IPS-NIHi7 (cell line): ENCODE results near the gene MED26.

Experiments used
- DNase-seq: peaks from one replicate; pipeline ENCODE4 v3.0.0; 2012; ENCODE audit warnings: mixed read lengths; ENCODE audit errors: extremely low spot score

The MED26 gene

DNA sequence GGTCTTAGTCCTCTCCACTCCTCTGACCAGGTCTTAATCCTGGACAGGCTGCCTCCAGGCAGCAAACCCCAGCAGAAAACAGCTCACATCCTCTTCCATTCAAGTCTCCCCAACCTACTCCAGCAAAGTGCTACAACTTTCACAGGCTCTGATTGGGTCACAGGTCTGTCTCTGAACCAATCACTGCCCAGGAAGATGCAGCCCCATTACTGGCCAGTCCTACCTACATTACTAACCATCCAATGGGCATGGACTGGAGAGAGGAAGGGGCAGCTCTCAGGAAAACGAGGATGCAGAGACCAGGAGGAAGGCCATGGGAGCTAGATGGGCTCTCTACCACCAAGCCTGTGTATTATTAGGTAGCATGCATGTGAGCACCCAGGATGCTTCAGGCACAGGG lies 12.2 kb downstream of the MED26 start:
- peak; percentile 61 for DNase-seq

DNA sequence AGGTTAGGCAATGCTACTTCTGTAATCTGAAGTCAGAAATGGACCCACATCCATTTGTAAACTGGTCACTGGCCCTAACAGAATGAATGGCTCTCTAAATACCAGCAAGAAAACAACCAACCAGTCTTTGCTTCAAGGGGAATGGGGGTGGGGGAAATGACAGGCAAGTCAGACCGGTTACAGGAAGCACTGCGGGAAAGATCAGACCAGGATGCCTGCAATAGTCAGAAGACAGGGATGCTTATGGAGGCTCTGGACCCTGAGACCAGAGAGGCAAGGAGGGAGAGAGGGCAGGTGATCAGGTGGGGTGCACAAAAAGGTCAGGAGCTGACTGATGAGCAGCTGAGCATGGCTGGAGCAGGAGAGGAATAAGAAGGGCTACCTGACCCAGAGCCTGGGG lies 13.1 kb downstream of the MED26 start:
- peak; percentile 40 for DNase-seq

DNA sequence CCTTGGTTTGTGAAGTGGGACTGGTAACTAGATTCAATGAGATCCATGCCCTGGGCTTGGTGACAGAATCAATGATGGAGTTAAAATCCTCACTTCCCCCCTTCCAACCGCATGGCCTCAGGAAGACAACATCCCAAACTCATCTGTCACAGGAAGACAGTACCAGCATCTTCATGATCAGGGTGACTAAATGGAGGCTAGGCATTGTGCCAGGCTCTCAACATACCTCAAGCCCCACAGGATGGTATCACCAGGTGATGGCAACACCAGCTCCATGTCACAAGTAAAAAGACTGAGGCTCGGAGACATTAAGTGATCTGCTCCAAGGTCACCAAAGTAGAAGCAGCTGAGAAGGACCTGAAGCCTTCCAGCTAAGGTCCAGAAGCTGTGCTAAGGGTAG lies 14.2 kb downstream of the MED26 start:
- no peak for DNase-seq

DNA sequence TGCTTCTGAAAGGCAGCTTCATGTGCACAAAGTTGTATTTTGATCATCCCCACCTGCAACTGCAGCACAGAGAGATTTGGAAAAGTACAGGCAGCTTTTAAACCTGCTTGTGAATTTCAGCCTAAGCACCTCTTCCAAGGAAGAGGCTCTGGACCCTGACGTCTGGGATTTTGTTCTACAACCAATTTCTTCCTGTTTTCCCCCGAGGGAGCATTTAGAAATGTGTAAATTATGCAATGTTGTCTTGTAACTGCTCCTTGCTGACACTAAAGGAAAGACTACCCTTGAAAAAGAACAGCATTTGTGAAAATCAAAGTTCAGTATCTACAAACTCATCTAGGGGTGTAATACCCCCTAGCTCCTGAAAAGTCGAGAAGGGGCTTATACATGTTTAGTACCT lies 15.4 kb downstream of the MED26 start:
- DNase-seq, result no peak

DNA sequence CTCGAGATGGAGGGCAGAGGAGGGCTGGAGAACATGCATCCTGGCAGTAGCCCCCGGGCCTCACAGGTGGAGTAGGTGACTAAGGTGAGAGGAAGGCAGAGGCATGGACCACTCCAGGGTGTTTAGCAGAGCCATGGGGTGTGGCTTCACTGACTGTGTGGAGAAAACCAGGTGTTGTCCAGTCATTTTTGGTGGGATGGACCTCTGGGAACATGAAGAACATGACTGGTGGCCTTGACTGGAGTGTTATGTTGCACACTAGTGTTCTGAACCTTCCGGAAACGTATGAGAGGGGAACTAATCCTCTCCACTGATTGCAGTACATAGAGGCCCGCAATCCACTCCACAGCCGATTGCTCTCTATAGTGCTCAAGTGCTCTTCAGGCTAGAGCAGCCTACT lies 16.9 kb downstream of the MED26 start:
- no peak for DNase-seq

DNA sequence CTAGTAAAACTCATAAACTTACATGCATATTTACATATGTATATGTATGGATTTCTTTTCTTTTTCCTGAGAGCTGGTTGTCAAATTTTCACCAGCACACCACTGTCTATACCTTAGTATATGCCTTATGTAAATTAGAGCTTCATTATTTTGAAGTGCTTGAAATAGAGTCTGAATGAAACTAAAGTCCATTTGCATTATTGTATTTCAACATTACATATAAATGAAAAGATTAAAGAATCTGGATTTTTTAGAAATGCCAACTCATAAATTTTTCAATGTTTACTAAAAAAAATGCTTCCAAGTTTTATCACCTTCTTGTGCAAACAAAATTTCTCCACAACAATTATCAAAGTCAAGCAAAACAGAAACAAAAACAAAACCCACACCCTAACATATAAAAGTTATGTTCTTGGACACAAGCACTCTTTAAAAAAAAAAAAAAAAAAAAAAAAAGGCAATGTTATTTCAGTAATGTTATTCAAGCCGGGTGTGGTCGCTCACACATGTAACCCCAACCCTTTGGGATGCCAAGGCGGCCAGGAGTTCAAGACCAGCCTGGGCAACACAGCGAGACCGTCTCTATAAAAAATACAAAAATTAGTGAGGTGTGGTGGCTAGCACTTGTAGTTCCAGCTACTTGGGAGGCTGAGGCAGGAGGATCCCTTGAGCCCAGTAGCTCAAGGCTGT lies 18.3 kb downstream of the MED26 start:
- no peak for DNase-seq

DNA sequence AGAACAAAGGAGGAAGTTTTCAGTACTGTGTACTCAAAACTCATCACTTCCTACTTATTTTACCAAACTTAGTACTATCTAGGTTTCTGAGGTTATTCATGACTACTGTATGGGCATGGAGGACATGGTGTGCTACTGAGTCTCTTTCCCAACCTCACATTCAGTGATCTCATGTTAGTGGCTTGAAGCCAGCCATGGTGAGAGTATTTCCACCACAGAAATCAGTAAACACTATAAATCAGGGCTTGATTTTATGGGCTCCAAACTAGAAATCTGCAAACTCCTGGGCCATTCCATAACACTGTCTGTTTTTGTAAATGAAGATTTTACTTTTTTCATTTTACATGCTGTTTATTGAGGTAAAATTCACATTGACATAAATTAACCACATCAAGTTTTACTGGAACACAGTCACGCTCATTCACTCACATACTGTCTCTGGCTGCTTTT lies 19.7 kb downstream of the MED26 start:
- DNase-seq, result no peak

DNA sequence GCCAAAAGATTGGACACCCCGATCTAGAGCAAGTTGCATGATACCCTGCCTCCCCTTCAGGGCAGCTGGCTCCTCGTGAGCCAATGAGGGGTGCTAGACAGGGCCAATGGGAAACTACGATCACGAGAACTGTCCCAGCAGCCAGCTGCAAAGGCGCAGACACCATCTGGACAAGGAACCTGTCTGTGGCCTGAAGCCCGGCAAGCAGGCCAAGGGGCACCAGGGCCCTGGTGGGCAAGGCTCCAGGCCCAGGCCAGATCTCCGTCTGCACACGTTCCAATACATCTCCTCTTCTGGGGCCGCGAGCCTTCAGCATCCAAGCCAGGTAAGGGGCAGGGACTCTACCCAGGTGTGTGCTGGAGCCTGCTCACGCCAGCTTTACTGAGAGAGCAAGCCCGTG lies 20.2 kb downstream of the MED26 start:
- DNase-seq, result no peak

DNA sequence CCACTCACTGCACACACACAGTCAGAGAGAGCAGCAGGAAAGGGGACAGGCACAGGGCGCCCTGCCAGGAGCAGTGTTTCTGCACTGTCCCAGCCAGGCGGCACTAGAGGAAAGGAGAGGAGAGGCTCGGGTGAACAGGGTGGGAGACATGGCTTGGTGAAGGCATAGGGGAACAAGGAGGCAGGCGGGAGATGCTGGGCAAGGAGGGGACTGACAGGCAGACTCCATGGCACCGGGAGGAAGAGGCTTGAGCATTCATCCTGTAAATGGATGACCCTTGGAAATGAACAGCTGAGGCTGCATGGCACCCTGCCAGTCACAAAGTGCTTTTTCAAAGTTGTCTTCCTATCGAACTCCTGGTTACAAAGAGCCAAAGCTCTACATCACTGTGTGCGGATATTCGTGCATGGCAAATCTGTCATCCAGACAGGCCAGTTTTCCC lies 22.4 kb downstream of the MED26 start:
- no peak for DNase-seq

DNA sequence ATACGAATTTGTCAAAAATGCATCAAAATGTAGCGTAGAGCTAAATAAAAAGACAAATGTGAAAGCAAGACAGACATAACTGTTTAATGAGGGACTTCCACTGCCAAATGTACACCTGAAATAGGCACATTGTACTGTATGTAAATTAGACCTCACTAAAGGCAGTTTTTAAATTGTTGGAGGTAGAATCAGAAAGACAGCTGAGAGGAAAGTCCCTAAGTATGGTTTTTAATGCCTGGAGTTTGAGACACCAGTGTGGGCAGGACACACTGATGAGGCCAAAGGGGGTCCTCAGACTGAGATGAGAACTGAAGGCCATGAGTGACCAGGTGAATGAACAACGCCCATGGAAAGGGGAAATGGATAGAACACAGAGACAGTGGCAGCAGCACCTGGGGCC lies 22.9 kb downstream of the MED26 start:
- no peak for DNase-seq

DNA sequence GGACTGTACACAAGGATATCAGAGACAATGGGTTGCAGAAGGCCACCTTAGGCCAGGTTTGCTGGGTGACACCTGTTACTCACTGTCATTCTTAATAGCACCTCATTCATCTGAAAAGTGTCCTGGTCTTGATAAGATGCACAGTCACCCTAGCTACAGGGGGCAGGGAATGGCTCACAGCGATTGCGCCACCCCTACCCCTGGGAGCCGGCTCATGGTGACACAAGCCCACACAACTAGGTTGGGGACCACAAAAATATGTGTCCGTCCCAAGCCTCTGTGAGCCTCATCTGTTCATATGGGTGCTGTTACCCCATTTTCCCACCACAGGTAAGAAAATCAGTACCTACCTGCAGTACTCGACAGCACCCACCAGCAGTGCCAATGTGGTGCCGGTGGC lies 23.4 kb downstream of the MED26 start:
- no peak for DNase-seq

DNA sequence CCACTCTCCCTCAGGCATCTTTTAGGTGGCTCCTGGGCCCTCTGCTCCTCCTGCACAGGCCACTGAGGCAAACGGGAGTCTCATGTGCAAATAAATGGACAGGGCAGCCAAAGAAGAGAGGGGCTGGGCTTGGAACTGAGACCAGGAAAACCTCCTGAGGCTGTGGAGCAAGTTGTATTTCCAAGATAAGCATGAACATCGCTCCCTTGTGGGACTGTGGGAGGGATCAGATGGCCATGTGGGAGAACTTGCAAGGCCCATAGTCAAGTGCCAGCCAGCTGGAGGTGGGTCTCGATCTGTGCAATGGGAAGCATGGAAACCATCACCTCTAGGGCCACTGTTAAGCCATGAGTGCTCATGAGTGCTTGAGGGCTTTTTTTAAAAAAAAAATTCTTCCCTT lies 24.9 kb downstream of the MED26 start:
- DNase-seq, result no peak

DNA sequence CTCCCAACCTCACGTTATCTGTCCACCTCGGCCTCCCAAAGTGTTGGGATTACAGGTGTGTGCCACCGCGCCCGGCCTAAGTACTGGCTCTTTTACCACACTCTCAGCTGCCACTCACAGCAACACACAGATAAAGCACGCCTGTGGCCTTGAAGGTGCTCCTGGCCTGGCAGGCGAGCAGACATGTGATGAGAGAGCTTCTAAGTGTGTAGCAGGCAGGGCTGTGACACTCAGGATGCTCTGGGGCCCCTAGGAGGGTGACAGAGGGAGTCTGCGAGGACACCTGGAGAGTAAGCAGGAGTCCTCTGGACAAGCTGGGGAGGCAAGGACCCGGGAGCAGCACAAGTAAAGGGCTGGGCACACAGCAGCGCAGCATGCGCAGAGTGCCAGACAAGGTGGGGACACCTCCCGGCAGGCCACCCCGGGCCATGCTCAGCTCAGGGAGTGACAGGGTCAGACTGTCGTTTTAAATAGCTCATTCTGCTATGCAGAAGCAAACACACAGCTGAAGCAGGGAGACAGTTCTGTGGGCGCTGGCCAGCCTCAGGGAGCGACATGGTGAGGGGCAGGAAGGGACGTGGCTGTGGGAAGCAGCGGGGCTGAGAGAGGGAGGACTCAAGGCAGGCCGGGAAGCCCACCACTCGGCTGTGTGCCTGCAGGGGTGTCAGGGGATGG lies 26.5 kb downstream of the MED26 start:
- no peak for DNase-seq

DNA sequence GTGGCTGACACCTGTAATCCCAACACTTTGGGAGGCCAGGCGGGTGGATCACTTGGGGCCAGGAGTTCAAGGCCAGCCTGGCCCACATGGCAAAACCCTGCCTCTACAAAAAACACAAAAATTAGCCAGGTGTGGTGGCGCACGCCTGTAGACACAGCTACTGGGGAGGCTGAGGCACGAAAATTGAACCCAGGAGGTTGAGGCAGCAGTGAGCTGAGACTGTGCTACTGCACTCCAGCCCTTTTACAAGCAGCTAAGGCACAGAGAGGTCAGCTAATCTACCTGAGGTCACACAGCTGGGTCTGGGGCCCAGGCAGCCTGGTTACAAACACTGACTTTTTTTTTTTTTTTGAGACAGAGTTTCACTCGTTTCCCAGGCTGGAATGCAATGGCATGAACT lies 27.2 kb downstream of the MED26 start:
- no peak for DNase-seq

DNA sequence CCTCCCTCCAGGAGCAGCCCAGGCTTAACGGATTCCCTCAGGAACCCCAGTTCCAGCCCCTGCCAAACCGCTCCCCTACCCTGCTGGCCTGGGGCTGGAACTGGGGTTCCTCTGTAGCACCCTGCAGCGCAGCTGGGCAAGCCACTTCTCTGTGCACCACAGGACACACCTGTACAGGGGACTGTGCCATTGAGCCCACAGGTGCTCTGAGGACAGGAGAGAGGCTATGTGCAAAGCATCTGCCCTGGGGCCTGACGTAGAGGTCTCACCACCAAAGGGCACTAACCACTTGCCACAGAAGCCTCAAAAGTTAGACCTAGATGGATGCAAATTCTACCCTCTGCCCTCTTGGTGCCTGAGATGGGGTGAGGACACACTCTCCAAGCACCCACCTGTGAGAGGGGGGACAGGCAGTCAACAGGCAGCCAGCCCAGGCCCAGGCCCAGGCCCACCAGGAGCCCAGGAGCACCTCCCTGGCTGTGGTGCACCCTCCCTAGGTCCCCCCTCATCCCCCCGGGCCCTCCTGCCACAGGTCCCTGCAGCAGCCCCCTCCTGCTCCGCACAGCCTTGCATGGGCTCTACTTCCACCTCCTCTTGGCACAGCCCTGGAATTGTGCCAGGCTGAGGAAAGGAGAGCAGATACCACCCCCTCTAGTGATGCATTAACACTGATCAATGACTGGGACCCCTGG lies 28.2 kb downstream of the MED26 start:
- no peak for DNase-seq

DNA sequence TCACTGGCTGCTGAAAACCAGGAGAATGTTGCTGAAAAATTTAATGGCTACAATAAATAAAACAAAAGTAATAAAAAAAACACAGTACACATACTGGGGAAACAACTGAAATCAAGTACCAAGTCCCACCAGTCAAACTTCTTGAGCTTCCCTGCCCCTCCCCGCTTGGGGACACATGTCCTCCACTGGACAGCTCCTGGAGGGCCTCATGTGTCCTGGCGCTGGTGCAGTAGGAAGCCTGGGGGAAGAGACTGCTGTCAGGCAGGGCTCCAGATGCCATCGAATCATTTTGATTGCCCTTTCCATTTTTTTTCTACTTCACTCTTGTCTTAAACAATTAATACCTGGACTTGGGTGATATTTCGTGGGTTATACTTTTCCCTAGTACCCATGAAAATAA lies 29.2 kb downstream of the MED26 start:
- DNase-seq, result no peak

DNA sequence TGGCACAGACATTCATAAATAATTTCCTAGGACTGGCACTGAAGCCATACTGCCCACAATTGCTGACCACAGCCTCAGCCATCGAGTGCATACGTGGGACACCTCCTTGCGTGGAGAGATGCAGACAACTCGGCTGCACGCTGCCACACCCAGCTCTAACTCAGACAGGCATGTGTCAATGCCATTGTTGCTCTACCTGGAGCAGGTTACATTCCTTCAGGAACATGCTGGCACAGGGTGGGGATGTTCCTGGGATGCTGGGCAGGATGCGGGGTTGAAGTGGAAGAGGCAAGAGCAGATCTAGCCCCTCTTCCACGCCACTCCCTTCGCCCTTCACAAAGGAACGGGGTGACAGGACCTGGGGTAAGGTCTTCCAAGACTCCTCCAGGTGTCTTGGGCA lies 31.6 kb downstream of the MED26 start:
- no peak for DNase-seq

DNA sequence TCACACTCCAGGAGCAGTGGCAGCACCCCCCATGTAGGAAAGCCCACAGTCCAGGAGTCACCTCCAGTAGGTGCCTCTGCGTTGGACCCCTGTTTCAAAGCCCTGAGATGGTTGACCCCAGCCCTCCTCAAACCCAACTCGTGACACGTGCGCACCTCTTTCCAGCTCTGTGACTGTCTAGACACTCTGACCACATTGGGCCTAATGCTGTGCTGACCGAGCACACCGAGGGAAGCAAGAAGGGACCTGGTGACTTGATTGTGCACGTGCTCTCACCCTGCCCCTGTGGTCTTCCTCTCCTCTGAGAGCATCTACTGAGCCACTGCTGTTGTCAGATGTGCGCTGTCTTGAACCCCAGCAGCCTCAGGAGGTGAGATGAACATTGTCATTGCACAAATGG lies 32.9 kb downstream of the MED26 start:
- no peak for DNase-seq

DNA sequence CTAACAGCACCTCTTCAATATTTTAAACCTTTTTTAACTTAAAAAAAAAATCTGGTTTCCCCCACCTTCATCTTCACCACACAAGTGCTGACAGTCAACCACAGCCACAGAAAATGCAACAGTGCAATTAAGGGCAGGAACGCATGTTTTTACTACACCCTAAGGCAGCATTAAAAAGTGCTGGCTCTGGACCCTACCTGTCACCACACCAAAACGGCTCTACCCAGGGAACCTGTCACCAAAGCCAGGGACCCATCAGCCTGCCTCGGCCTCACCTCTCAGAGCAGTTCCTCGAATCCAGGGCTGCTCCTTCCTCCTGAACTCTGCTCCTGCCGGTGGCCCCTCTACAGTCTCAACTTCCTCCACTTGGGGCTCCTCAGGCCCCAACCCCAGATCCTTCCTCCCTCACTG lies 33.3 kb downstream of the MED26 start:
- no peak for DNase-seq

DNA sequence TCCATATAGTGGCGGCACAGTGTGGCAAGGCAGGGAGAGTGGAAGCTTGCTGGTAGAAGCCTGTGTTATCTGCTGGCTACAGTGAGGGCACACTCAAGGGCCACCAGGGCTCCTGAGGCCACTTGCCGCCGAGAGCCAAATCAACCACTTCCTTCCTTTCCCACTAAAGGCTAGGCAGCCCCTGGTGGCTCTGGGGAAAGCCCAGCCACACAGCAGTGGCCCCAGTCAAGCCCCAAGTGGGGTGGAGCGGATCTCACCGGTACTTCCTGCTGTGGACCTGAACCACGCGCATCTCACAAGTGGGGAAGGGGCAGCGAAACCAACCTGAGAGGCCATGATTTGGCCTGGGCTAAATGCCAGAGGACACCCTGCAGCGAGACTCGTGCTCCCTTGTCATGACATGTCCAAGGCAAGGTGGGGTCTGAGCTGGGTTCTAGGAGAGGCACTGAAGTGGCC lies 33.8 kb downstream of the MED26 start:
- DNase-seq, result no peak

DNA sequence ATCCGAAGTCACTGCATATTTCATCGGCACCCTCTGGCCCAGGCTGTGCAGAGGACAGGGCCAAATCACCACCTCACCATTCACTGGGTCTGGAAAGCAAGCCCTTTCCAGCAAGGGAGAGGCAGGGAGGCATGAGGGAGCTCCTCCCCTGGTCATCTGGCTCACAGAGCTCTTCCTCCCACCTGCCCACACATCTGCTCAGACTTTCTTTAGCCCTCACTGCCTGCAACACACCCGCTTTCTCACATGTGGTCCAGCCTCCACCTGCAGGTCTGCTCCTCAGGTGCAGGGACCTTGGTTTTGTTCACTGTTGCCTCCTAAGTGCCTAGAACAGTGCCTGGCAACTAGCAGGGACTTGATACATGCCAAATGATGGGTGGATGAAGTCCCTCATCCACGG lies 34.8 kb downstream of the MED26 start:
- no peak for DNase-seq

DNA sequence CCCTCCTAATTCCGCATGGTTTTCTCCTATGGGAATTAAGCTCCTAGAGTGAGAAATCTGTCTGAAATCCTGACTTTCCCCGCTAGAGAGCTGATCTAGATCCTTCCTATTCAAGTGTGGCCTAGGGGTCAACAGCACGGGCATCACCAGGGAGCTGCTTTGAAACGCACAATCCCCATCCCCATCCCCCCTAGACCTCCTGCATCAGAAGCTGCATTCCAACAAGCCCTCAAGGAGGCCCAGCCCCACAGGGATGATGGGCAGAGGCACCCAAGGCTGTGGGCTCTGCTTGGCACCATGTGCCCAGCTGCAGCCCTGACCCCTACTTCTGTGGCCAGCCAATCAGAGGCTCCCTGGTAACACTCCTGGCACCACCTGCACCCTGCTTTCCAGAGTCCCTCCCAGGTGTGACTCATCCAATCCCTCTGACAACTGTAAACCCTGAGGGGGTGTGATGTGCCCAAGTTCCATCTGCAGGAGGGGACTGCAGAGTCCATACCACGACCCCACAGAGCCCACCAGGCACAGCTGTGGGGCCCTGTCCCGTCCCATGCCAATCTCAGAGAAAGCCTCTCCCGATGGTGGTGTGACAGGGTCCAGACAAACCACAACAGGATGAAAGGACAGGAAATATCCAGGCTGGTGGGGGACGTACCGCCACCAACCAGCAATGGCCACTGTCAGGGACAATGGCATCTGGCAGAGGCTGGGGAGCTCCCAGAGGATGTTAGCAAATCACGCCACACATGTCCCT lies 36.0 kb downstream of the MED26 start:
- no peak for DNase-seq
